GM08714 (cell line): ENCODE results near the gene HCRT.
"Not testable (repeated sequence)": the region's sequence is repeated elsewhere in the genome, so short reads cannot be mapped to it uniquely, and the experiment has no call there.

Source experiments
- H3K4me3 ChIP-seq: fragments of 200-500 bp; sonication (Bioruptor generic); 2 replicates; pipeline ENCODE4 v1.5.1; 2014; ENCODE audit warnings: mild to moderate bottlenecking, low read length, inconsistent platforms
- ZNF274 ChIP-seq: IDR thresholded peaks from 2 replicates; pipeline ENCODE4 v1.6.1; 2012; ENCODE audit warnings: mild to moderate bottlenecking, low read depth, low read length

HCRT gene

GRCh38 chr17:42184713-42185620, at the start of gene HCRT:
Gene HCRT, minus strand, starts transcription at chr17:42185452. Its CDS starts 87 bp downstream, at chr17:42185365.
- no peak for TF ChIP-seq ZNF274
- H3K4me3 ChIP-seq = no peak within 1 kb of the TSS; the same call in 1 of the 2 replicates

- H3K4me3 ChIP-seq = no peak overlapping the region
- no peak for TF ChIP-seq ZNF274
These were observed 48.7 kb upstream of the HCRT start for GRCh38 chr17:42233994-42234393.

- no peak for TF ChIP-seq ZNF274
- no peak overlapping the region for H3K4me3 ChIP-seq
These were observed 47.9 kb upstream of the HCRT start for GRCh38 chr17:42233156-42233555.

- no peak for TF ChIP-seq ZNF274
- H3K4me3 ChIP-seq = no peak overlapping the region
These were observed 45.0 kb upstream of the HCRT start for GRCh38 chr17:42230225-42230624.

- TF ChIP-seq ZNF274 = no peak
These were observed 42.8 kb upstream of the HCRT start for GRCh38 chr17:42227849-42228700.

GRCh38 chr17:42225646-42226045, 40.4 kb upstream of the HCRT start:
- TF ChIP-seq ZNF274 = no peak
- no peak overlapping the region for H3K4me3 ChIP-seq

More at GRCh38 chr17:42227849-42228700, 42.8 kb upstream of the HCRT start:
- H3K4me3 ChIP-seq = no peak overlapping the region

GRCh38 chr17:42224651-42225050, 39.4 kb upstream of the HCRT start:
- no peak for TF ChIP-seq ZNF274
- H3K4me3 ChIP-seq = no peak overlapping the region

- no peak for TF ChIP-seq ZNF274
- no peak overlapping the region for H3K4me3 ChIP-seq
These were observed 36.9 kb upstream of the HCRT start for GRCh38 chr17:42221886-42222745.

- not testable (repeated sequence) for H3K4me3 ChIP-seq
These were observed 34.0 kb upstream of the HCRT start for GRCh38 chr17:42219280-42219679.

- TF ChIP-seq ZNF274 = no peak
- no peak overlapping the region for H3K4me3 ChIP-seq
These were observed 28.9 kb upstream of the HCRT start for GRCh38 chr17:42214156-42214555.

- no peak overlapping the region for H3K4me3 ChIP-seq
- TF ChIP-seq ZNF274 = no peak
These were observed 27.1 kb upstream of the HCRT start for GRCh38 chr17:42212382-42212781.

- not testable (repeated sequence) for H3K4me3 ChIP-seq
These were observed 26.7 kb upstream of the HCRT start for GRCh38 chr17:42211921-42212341.

- H3K4me3 ChIP-seq = no peak overlapping the region
- no peak for TF ChIP-seq ZNF274
These were observed 24.8 kb upstream of the HCRT start for GRCh38 chr17:42210046-42210445.

GRCh38 chr17:42206153-42206612, 20.9 kb upstream of the HCRT start:
- not testable (repeated sequence) for H3K4me3 ChIP-seq
